ENCODE measurements around the gene ADAMTSL4.

The ADAMTSL4 gene

GRCh38 chr1:150548632-150549495 lies at the start of gene ADAMTSL4:
ADAMTSL4 (plus strand) TSS chr1:150549408; CDS start chr1:150552289, 2,881 bp downstream.
- in situ Hi-C loops (cut with MboI; ENCODE audit: low sequenced_read_pairs), result no loop called here

DNA sequence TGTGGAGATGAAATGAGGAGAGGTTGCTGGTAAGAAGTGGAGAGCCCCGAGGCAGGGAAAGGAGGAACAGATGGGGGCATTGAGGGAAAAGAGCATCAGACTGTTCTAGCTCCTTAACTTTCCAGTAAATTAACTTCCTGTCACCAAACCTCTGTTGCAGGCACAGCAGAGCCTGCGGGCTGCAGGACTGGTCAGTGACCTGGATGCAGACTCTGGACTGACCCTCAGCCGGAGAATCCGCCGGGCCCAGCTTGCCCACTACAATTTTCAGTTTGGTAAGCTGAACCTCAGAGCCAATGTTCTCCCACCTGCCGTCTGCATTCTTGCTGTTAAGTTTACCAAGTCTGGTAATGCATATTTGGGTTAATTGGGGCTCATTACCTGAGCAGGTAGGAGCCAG lies 43.8 kb upstream of the ADAMTSL4 start:
- in situ Hi-C loops (cut with MboI; ENCODE audit: low sequenced_read_pairs), result no loop called here

DNA sequence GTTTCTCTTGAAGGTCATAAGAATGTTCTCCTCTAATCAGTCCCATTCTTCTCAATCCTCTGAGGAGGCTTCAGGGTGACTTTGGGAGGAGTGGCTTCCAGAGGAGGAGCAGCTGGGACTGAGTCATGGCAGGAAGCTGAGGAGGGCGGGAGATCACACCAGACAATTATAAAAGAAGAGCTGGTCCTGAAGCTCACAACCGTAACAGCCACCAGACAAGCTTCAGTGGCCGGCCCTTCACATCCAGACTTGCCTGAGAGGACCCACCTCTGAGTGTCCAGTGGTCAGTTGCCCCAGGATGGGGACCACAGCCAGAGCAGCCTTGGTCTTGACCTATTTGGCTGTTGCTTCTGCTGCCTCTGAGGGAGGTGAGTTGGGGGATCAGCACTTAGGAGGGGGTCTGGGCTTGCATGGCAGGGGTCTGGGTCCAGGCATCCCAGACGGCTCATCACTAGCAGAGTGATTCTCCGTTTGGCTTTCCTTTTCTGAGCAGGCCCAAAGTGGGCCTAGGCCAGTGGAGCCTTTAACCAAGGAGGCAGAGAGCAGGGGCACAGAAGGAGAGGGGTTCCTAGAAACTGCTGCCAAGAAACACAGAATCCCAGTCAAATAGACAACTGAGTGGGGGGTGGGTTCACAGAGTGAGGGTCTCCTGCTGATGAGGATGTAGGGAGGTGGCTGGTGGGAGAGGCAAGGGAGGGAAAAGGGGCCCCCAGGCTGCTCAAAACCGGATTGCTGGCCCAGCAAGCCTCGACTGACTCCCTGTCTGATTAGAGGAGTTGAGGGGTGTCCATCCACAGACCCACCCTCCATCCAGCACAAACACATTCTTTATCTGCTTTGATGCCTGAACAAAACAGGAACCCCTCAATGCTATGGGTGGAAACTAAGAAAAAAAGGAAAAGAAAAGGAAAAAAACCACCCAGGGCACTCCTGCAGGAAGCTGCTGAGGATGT lies 41.0 kb upstream of the ADAMTSL4 start, which contains the start of gene ECM1:
Gene ECM1 (plus strand): TSS at position 198 of the 953 bp plus-strand sequence. CDS start 101 bp downstream, at position 299.
- in situ Hi-C loops (cut with MboI; ENCODE audit: low sequenced_read_pairs), result no loop called here

- in situ Hi-C loops (cut with MboI; ENCODE audit: low sequenced_read_pairs), result no loop called here
Observed at GRCh38 chr1:150508982-150509381, 40.2 kb upstream of the ADAMTSL4 start.

GRCh38 chr1:150511551-150511950 lies 37.7 kb upstream of the ADAMTSL4 start:
- in situ Hi-C loops (cut with MboI; ENCODE audit: low sequenced_read_pairs), result no loop called here

DNA sequence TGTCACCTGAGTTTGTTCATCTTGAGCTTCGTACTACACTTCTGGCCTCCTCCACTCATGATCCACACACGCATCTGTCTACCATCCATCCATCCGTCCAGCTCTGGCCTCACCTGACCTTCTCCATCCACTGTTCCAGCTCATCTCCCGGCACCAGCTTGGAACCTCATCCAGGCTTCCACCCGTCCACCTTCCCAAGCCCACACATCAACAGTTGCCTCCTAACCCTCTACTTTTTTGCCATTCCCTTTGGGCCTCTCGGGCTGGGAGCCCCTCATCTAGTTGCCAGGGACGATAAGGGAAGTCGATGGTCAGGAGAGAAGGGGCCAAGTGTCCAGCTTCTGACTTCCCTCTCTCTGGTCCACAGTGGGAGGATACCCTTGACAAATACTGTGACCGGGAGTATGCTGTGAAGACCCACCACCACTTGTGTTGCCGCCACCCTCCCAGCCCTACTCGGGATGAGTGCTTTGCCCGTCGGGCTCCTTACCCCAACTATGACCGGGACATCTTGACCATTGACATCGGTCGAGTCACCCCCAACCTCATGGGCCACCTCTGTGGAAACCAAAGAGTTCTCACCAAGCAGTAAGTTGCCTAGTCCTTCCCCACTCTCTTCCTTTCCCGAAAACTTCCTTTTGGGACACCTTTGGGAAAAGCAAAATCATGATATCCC lies 37.1 kb upstream of the ADAMTSL4 start:
- in situ Hi-C loops (cut with MboI; ENCODE audit: low sequenced_read_pairs), result no loop called here

DNA sequence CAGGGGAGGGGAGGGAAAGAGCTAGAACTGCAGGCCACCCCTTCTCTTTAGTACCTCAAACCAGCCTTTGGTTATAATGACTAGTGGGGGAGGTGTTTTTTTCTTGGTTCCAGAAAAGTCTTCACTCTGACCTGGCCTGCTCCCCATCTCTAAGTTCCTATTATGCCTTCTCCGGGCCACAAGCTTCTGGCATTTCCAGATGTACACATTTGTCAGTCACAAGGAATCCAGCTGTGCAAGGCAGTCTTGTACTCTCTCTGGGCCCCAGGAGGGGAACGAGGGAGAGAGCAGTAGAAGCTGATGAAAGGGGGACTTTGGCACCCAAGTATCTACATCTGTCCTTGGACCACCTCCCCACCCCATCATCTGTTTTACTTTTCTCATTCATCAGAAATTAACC lies 36.4 kb upstream of the ADAMTSL4 start:
- in situ Hi-C loops (cut with MboI; ENCODE audit: low sequenced_read_pairs), result no loop called here

GRCh38 chr1:150513351-150513791 lies 35.8 kb upstream of the ADAMTSL4 start:
- in situ Hi-C loops (cut with MboI; ENCODE audit: low sequenced_read_pairs), result no loop called here

DNA sequence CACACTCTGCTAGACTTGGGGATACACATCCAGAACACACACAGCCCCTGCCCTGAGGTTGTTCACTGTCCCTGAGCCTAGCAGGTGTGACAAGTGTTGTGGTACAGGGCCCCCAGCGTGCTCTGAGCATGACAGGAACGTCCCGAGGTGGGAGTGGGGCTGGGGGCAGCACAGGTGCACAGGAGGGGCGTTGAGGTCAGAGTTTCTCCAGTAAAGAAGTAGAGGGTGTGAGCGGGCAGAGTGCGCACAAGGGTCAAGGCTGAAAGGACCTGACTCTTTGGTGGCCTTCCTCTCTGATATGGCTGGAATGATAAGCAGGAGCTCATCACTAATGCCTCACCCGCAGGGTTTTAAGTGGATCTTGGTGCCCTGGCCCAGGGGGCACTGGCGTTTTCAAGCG lies 34.9 kb upstream of the ADAMTSL4 start:
- in situ Hi-C loops (cut with MboI; ENCODE audit: low sequenced_read_pairs), result no loop called here

DNA sequence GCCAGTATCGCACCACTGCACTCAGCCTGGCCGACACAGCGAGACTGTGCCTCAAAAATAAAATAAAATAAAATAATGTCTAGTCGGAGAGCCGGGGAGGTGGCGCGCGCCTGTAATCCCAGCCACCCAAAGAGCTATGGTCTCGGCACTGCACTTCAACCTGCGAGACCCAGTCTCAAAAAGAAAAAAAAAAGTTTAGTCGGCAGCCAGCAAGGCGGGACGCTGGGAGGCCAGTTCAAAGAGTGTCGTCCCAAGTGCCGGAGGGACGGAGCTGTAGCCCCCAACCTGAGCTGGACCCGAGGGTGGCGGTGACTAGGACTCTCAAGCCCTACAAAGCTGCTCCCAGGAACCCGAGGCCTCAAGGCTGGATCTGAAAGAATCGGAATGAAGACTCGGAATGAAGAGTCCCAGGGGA lies 34.3 kb upstream of the ADAMTSL4 start:
- in situ Hi-C loops (cut with MboI; ENCODE audit: low sequenced_read_pairs), result no loop called here

- in situ Hi-C loops (cut with MboI; ENCODE audit: low sequenced_read_pairs), result no loop called here
Observed at GRCh38 chr1:150515328-150516049, 33.7 kb upstream of the ADAMTSL4 start, which contains the start of gene FALEC. FALEC (plus strand) TSS chr1:150515752.

DNA sequence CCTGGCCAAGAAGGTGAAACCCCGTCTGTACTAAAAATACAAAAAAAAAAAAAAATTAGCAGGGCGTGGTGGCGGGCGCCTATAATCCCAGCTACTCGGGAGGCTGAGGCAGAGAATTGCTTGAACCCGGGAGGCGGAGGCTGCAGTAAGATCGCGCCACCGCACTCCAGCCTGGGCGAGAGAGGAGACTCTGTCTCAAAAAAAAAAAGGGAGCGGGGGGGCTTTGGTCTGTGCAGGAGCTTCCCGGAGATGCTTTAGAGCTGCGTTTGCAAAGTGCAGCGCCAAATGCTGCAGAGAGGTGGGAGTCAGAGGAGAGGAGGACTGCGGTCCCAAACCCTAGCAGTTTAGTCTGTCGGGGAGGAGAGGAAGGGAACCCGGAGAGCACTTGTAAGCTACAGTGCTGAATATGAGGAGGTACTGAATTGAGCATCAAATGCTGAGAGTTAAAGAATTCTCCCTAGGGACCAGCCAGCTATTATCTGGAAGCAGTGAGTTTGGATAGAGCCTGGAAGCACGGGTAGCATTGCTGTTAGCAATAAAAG lies 33.1 kb upstream of the ADAMTSL4 start:
- in situ Hi-C loops (cut with MboI; ENCODE audit: low sequenced_read_pairs), result no loop called here

- in situ Hi-C loops (cut with MboI; ENCODE audit: low sequenced_read_pairs), result no loop called here
Observed at GRCh38 chr1:150516616-150517015, 32.6 kb upstream of the ADAMTSL4 start.

DNA sequence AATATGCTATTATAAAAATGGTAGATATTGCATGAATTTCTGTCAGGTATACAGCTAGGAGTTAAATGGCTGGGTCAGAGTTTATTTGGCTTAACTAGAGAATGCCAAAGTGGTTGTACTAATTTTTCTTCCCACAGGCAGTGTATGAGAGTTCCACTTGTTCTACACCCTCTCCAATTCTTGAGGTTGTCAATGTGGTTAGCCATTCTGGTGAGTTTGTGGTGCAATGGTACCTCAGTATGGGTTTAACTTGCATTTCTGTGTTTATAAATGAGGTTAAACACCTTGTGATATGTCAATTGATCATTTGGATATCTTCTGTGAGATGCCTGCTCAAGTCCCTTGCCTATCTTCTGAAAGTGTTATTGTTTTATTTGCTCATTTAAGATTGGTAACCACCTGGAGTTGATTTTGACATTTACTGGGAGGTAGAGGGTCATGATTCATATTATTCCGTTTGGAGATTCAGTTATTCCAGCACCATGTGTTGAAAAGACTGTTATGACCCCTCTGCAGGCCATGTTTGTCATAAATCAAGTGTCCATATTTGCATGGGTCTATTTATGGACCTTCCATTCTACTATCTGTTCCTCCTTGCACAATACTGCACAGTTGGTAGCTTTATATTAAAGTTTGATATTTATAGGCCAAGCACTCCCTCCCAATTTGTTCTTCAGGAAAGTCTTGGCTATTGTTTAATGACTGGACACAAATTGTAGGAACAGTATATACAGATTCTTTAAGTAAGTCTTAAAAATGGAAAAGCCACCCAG lies 27.8 kb upstream of the ADAMTSL4 start:
- in situ Hi-C loops (cut with MboI; ENCODE audit: low sequenced_read_pairs), result no loop called here

GRCh38 chr1:150525348-150525747 lies 23.9 kb upstream of the ADAMTSL4 start:
- in situ Hi-C loops (cut with MboI; ENCODE audit: low sequenced_read_pairs), result no loop called here

DNA sequence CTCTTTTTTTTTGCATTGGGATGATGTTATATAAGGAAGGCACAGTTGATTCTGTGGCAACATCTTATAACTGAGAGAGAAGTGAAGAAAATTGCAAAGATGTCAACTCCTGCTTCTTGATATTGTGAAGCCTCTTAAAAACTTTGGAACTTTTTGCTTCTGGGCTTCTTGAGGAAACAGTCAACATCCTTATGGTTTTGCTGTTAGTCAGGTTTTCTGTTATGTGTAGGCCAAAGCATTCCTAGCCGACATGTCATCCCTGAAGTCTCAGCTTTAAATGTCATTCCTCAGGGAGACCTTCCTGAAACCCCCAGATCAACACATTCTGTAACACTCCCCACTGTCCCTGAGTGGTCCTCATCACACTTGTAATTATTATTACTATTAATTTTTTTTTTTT lies 21.0 kb upstream of the ADAMTSL4 start:
- in situ Hi-C loops (cut with MboI; ENCODE audit: low sequenced_read_pairs), result no loop called here

- in situ Hi-C loops (cut with MboI; ENCODE audit: low sequenced_read_pairs), result no loop called here
Observed at GRCh38 chr1:150529017-150529416, 20.2 kb upstream of the ADAMTSL4 start.

DNA sequence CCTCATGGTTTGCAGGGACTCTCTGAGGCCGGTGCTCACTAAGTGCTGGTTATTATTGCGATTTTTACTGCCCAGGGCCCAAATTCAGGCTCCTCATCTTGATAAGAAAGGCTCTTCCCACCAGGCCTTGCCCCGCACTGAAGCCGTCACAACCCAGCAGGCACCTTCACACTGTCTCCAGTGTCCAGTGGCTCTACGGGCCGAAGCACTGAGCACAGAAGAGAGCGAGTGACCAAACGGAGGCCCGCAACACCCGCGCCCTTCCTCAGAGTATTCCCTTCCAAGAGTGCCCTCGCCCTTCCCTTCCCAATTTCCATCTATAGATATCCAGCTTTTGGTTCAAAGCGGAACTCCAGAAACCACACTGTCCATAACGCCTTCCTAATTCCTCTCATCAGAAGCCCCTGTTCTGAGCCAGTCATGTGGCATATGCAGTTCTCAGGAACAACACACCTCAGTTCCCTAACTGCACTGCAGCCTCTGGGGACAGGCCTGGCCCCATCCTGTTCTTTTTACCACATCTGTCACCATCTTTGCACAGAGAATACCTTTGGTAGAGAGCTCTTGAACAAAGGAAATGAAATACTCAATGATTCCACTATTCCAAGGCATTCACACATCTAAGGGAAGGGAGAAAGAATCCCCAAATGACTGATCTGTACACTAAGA lies 18.6 kb upstream of the ADAMTSL4 start:
- in situ Hi-C loops (cut with MboI; ENCODE audit: low sequenced_read_pairs), result no loop called here

GRCh38 chr1:150532860-150533259 lies 16.3 kb upstream of the ADAMTSL4 start:
- in situ Hi-C loops (cut with MboI; ENCODE audit: low sequenced_read_pairs), result no loop called here
